ENCODE measurements around the gene BAIAP3. TPM values are rescaled to one million over a fixed set of nuclear protein-coding genes. Genes with fewer than 3 reads are reported as not detected.
A peak's percentile ranks its signal among the peaks of the same experiment; 100 is the strongest.

Gene BAIAP3
- polyA plus RNA-seq, 4 donors, result 3.9 to 8.5 (median 4.7) TPM

DNA sequence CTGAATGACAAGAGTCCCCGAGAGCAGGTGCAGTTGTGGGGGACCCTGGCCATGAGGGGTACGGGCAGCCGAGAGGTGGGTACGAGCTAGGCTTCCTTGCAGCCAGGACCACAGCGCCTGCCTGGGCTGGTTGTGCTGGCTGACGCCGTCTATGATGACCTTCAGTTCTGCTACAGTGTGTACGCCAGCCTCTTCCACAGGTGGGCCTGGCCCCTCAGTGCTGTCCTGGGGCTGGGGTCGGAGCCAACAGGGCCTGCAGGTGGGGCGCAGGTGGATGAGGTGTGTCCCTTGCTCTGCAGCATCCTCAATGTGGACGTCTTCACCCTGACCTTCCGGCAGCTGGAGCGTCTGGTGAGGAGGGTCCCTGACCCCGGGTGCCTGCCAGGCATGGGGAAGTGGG is 11.1 kb downstream of the BAIAP3 start:
- DNase-seq (ENCODE audit: low read depth in 4 of 4, low spot score in 3 of 4), result no peak

DNA sequence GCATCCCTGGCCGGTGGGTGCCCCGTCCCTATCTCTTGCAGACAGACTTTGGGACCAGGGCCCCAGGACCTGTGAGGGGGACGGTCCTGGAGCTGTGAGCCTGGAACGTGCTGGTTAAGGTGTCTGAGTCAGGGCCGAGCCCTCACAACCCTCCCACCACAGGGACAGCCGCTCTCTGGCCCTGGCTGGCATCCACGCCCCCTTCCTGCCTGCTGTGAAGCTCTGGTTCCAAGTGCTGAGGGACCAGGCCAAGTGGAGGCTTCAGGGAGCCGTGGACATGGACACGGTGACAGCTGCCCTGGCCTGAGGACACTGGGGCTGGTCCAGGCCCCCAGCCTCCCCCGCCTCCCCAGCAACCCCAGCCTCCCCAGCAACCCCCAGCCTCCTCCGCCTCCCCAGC is 11.6 kb downstream of the BAIAP3 start:
- DNase-seq (ENCODE audit: low read depth in 4 of 4, low spot score in 3 of 4), result no peak

DNA sequence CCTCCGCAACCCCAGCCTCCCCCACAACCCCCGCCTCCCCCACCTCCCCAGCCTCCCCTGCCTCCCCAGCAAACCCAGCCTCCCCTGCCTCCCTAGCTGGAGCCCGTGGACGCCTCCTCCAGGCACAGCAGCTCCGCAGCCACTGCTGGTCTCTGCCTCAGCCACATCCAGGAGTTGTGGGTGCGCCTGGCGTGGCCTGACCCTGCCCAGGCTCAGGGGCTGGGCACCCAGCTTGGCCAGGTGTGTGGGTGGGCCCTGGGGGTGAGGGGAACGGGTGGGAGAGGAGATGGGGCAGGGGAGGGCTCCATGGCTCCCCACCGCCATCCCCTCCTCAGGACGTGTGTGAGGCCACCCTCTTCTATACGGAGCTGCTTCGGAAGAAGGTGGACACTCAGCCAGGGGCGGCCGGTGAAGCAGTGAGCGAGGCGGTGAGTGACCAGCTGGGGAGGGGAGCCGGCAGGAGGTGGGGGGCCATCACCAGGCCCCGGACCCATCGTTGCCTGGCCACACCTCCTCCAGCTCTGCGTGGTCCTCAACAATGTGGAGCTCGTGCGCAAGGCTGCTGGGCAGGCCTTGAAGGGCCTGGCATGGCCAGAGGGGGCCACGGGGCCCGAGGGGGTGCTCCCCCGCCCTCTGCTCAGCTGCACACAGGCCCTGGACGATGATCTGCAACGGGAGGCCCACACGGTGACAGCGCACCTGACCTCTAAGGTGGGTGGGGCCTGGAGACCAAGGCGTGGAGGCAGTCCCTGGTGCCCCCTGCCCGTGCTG is 12.4 kb downstream of the BAIAP3 start:
- DNase-seq (ENCODE audit: low read depth in 4 of 4, low spot score in 3 of 4), result no peak

DNA sequence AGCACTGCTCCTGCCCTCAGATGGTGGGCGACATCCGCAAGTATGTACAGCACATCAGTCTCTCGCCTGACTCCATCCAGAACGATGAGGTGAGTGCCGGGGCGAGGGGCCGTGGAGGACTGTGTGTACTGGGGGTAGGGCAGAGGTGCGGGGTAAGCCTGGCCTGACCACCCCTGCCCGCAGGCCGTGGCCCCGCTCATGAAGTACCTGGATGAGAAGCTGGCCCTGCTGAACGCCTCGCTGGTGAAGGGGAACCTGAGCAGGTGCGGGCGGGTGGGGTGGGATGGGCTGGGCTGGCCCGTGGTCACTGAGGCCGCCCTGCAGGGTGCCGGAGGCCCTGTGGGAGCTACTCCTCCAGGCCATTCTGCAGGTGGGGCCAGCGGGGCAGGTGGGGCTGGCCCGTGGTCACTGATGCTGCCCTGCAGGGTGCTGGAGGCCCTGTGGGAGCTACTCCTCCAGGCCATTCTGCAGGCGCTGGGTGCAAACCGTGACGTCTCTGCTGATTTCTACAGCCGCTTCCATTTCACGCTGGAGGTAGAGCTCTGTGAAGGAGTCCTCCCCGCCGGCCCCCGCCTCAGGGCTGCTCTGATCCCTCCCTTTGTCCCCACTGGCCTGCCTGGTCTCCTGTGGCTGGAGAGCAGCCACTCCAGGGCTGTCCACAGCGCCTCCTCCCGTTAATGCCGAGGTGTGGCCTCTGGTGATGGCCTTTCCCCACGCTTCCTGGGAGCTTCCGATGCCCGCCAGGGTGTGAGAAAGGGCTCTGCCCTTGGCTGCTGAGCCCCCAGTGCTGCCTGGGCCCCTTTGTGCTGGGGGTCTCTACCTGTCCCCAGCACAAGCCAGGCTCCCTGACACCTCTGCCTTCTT is 13.2 kb downstream of the BAIAP3 start:
- no peak for DNase-seq (ENCODE audit: low read depth in 4 of 4, low spot score in 3 of 4)

DNA sequence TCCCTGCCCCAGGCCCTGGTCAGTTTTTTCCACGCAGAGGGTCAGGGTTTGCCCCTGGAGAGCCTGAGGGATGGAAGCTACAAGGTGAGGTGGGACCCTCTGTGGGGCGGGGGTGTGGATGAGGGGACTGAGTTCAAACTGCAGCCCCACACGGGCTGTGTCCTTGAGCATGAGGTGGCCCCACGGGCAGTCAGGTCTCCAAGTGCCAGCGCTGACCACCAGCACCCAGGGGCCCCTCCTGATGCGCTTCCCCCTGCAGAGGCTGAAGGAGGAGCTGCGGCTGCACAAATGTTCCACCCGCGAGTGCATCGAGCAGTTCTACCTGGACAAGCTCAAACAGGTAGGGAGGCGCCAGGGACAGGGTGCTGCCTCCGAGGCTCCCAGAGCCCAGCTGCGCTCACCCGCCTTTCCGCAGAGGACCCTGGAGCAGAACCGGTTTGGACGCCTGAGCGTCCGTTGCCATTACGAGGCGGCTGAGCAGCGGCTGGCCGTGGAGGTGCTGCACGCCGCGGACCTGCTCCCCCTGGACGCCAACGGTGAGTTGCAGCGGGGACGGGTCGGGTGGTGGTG is 13.9 kb downstream of the BAIAP3 start:
- no peak for DNase-seq (ENCODE audit: low read depth in 4 of 4, low spot score in 3 of 4)

DNA sequence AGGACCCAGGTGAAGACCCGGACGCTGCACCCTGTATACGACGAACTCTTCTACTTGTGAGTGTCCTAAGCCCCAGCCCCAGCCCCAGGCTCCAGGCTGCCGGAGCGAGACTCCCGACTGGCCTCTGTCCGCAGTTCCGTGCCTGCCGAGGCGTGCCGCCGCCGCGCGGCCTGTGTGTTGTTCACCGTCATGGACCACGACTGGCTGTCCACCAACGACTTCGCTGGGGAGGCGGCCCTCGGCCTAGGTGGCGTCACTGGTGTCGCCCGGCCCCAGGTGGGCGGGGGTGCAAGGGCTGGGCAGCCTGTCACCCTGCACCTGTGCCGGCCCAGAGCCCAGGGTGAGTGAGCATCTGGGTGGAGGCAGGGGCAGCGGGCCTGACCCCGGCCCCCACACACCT is 14.5 kb downstream of the BAIAP3 start:
- DNase-seq (ENCODE audit: low read depth in 4 of 4, low spot score in 3 of 4), result no peak

DNA sequence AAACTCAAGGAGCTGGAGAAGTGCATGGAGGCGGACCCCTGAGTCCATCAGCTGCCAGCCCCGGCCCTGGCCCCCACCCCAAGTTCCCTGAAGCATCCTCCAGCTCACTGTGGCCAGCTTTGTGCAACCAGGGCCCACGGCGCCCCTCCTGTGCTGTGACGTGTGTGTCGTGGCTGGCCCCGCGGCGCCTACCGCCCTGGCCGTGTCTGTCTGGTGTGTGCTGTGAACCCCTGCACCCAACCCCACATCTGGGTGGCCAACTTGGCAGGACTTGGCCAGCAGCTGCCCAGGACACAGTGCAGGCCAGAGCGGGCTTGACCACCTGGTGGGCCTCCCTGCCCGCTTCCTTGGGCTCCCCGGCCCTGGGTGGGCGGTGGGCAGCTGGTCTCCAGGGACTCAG is 15.0 kb downstream of the BAIAP3 start:
- DNase-seq (ENCODE audit: low read depth in 4 of 4, low spot score in 3 of 4), result no peak

DNA sequence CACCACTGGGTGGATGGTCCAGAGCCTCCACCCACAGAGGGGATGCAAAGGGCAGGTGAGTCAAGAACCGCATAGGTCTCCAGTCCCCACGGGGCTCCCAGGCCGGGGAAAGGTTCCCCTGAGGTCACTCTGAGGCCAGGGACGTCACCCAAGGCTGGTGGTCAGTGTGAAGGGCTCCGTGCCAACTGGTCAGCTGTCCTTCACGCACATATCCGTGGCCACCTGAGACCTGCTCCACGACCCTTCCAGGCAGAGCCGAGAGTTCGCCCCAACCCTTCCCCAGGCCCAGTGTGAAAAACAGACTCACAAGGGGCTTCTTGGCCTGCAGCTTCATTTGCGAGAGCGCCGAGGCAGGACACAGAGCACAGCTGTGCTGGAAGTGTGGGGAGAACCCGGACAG is 15.5 kb downstream of the BAIAP3 start:
- DNase-seq (ENCODE audit: low read depth in 4 of 4, low spot score in 3 of 4), result no peak

DNA sequence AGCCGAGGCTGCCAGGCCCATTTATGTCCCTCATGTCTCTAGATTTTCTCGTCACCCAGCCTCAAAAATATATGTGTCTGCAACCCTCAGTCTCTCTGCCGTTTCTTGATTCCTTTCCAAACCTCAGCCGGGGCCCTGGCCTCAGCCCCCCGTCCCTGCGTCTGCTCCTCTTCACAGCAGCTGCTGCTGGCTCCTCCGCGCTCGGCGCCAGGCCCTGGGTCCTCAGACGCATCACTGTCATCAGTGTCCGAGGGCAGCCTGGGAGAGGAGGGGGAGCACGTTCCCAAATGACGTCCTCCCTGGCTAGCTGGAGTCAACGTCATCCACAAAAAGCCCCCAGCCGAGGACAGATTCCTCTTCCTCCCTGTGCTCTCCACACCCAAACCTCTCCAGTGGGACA is 15.9 kb downstream of the BAIAP3 start:
- no peak for DNase-seq (ENCODE audit: low read depth in 4 of 4, low spot score in 3 of 4)

DNA sequence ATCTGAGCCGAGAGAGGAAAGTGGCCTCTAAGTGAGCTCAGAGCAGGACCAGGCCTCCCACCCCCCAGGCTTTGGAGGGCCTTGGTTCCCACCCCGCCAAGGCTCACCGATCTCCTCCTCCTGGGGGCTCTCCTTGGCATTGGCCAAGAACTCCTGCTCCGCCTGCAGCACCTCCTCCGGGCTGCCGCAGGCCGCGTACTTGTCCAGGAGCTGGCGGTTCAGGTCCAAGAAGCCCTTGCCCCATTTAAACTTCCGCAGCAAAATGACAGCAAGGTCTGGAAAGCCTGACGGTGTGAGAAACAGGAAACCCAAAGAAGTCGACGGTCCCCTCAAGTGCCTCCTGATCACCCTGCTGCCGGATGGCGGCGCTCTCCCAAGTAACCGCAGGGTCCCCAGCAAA is 16.5 kb downstream of the BAIAP3 start:
- DNase-seq (ENCODE audit: low read depth in 4 of 4, low spot score in 3 of 4), result no peak

DNA sequence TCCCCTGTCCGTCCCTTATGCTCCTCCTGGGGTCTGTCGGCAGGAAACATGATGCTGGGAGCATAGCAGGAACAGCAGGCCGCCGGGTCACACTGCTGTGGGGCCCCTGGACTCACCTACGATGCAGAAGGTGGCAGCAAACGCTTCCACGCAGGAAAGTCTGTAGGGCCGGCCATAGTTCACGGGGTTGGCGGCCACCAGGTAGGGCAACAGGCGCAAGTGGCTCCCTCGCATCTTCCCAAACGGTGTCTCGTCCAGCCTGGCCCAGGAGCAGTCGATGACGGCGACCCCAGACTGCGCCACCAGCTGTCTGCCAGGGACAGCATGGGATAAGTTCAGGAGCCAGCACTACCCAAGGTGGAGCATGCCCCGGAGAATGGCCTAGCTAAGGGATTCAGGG is 17.2 kb downstream of the BAIAP3 start:
- DNase-seq (ENCODE audit: low read depth in 4 of 4, low spot score in 3 of 4), result no peak

DNA sequence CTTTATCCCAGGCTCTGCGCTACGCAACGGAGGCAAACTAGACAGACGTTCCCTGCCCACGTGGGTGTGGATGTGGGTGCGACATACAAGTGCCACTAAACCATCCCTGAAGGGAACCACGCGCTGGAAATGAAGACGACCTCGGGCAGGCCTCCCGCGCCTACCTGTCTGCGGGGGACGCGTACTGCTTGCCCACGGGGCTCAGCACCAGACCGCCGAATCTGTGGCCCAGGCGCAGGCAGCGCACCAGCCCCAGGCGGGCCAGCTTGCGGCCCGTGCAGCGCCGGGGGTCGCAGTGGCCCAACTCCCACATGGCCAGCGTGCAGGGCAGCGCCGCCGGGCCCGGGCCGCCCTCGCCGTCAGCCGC is 17.8 kb downstream of the BAIAP3 start:
- DNase-seq (ENCODE audit: low read depth in 4 of 4, low spot score in 3 of 4), result no peak

DNA sequence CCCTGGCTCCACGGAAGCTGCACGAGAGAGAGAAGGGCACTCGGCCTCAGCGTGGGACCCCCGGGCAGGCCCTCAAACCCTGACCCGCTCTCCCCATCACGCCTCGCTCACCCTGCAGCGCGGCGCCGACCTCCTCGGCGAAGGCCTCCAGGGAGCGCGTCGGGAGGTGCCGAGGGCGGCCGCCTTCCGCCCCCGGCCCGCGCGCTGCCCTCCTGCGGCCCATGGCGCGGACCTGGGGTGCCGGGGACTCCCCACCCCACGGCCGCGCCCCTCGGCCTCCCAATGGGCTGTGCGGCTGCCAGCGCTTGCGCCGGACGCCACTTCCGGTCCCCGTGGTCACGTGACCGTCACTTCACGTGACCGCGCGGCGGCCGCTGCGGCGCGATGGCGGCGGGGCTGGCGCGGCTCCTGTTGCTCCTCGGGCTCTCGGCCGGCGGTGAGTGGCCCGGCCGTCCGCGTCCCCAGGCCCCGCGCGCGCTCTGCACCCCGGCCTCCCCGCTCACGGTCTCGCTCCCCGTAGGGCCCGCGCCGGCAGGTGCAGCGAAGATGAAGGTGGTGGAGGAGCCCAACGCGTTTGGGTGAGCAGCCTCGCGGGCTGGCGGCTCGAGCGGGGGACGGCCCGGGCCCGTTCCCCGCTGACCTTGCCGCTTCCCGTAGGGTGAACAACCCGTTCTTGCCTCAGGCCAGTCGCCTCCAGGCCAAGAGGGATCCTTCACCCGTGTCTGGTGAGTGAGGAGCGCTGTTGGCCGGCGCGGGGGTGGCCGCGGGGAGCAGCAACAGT is 18.3 kb downstream of the BAIAP3 start, which contains the start of the genes GNPTG and TSR3:
Gene GNPTG (plus strand): TSS at position 350 of the 781 bp plus-strand sequence. CDS start 35 bp downstream, at position 385.
Gene TSR3 (minus strand): TSS at position 297 of the 781 bp plus-strand sequence. CDS start 74 bp downstream, at position 223.
- peak; percentile 65 to 73 (median 72) for DNase-seq (ENCODE audit: low read depth in 4 of 4, low spot score in 3 of 4)

DNA sequence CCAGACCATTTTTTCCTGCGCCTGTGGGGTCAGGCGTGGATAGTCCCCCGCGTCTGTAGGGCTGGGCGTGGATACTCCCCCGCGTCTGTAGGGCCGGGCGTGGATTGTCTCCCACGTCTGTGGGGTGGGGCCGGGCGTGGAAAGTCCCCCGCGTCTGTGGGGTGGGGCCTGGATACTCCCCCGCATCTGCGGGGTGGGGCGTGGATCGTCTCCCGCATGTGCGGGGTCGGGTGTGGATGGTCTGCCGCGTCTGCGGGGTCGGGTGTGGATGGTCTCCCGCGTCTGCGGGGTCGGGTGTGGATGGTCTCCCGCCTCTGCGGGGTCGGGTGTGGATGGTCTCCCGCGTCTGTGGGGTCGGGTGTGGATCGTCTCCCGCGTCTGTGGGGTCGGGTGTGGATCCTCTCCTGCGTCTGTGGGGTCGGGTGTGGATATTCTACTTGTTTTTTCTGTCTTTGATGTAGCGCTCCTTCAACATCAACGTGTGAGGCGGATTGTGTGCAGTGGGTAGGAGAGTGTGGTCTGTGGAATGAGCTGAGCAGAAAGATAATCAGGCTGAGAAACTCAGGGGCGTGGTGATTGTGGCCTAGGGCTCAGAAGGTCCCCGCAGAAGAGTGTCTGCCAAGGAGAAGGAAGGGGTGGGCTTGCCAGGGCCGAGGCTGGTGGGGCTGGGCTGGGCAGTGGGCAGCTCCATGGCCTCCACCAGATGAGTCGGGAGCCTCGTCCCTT is 21.5 kb downstream of the BAIAP3 start:
- DNase-seq (ENCODE audit: low read depth in 4 of 4, low spot score in 3 of 4), result no peak

DNA sequence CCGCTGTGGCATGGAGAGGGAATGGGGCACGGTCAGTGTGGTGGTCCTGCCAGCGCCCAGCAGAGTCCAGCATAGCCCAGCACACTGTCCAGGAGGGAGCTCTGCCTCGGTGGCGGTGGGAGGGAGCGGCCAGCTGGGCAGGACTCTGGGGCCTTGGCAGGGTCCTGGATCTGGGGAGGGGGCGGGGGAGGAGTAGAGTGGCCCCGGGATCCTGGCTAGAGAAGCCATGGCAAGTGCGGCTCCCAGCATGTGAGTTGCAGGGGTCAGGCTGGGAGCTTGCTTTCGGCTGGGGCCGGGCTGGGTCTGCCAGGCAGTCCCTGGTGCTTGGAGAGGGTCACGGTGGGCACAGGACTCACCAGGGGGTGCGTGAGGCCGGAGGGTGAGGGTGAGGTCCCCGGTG is 22.1 kb downstream of the BAIAP3 start:
- no peak for DNase-seq (ENCODE audit: low read depth in 4 of 4, low spot score in 3 of 4)

DNA sequence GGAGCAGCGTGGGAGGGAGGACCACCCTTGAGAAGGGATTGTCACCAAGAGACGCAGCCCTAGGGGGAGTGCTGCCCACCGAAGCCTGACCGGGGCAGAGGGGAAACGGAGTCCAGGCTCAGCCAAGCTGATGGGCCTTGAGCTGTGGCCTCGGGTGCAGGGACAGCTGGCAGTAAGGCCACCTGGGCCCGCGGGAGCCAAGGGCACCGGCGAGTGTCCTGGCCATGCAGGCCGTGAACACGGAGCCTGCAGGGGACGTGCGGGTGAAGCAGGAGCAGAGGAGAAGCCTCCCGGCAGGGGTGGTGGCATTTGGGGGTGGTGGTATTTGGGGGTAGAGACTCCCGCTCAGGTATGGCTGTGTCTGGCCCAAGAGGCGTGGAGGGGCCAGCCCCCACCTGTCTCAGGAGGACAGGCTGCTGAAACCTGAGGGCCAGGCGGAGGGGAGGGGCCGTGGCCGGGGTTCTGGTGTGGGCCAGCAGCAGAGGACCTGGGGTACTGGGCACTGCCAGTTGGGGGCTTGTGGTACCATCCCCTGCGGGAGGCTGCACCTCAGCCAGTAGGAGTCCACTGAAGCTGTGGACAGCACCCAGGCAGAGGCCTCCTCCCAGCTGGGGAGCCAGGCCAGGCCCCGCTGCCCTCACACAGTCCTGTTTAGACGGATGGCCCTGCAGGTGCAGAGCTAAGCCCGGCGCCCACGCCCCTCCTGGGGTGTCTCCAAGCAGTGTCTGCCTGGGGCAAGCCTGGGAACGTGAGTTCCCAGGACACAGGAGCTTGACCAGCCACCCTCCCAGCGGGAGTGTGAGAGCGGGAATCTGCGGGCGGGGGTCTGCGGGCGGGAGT is 22.8 kb downstream of the BAIAP3 start:
- no peak for DNase-seq (ENCODE audit: low read depth in 4 of 4, low spot score in 3 of 4)

DNA sequence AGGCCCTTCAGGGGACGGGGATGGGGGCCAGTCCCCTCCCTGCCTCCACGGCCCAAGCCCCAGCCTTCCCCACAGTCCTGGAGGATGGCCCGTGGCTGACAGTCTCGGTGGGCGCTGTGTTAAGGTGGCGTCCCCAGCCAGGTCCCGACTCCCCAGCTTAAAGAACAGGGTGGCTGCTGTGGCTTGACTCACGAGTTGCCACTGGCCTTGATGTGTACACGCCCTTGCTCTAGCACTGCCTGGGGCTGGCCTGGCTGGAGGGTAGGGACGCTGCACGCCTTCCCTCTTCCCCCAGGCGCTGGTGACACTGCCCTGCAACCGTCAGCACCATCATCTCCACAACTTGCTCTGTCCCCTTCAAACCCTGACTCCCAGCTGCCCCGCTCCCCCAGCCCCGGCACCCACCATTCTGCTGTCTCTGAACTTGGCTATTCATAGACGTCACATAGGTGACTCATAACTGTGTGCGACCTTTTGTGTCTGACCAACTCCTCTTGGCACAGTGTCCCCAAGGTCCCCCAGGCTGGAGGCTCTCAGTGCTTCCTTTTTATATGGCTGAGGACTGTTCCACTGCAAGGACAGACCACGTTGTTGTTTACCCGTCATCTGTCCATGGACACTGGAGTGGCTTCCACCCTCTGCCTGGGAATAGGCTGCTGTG is 24.6 kb downstream of the BAIAP3 start:
- no peak for DNase-seq (ENCODE audit: low read depth in 4 of 4, low spot score in 3 of 4)

DNA sequence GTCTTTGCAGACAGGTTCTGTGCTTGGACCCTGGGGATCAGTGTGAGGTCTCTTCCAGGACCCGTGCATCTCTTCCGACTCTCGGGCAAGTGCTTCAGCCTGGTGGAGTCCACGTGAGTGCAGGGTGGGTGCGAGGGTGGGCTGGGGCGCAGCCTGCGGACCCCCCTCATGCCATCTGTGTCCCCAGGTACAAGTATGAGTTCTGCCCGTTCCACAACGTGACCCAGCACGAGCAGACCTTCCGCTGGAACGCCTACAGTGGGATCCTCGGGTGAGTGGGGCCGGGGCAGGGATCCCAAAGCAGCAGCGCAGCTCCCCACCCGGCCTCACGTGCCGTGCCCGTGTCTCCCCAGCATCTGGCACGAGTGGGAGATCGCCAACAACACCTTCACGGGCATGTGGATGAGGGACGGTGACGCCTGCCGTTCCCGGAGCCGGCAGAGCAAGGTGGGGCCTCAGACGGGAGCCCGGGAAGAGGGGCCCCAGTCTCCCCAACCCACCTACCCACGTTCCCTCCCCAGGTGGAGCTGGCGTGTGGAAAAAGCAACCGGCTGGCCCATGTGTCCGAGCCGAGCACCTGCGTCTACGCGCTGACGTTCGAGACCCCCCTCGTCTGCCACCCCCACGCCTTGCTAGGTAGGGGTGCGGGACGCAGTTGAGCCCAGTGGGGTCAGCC is 28.4 kb downstream of the BAIAP3 start:
- DNase-seq (ENCODE audit: low read depth in 4 of 4, low spot score in 3 of 4), result no peak

Data from right renal pelvis (tissue), 4 donors.